Measurements from ENCODE around the gene SS18L1.

Gene SS18L1

GRCh38 chr20:62120365-62120762, 23.2 kb upstream of the SS18L1 start:
- no peak for DNase-seq

GRCh38 chr20:62120990-62121775, 22.4 kb upstream of the SS18L1 start:
- DNase-seq = no peak

GRCh38 chr20:62121776-62122653, 21.6 kb upstream of the SS18L1 start, which contains the start of gene LSM14B:
LSM14B (plus strand) TSS chr20:62122475; CDS start chr20:62122667, 192 bp downstream.
- DNase-seq = peak; percentile 96

- DNase-seq = peak; percentile 29
These were observed 20.7 kb upstream of the SS18L1 start for GRCh38 chr20:62122654-62123449.

- DNase-seq = no peak
These were observed 20.0 kb upstream of the SS18L1 start for GRCh38 chr20:62123450-62124118.

- no peak for DNase-seq
These were observed 17.4 kb upstream of the SS18L1 start for GRCh38 chr20:62126141-62126540.

GRCh38 chr20:62127799-62128198, 15.8 kb upstream of the SS18L1 start:
- DNase-seq = no peak

GRCh38 chr20:62128502-62128901, 15.1 kb upstream of the SS18L1 start:
- no peak for DNase-seq

GRCh38 chr20:62129731-62130531, 13.6 kb upstream of the SS18L1 start:
- no peak for DNase-seq

- DNase-seq = no peak
These were observed 11.8 kb upstream of the SS18L1 start for GRCh38 chr20:62131560-62132320.

- no peak for DNase-seq
These were observed 11.1 kb upstream of the SS18L1 start for GRCh38 chr20:62132421-62132820.

- no peak for DNase-seq
These were observed 10.3 kb upstream of the SS18L1 start for GRCh38 chr20:62133051-62133845.

- DNase-seq = no peak
These were observed 9.7 kb upstream of the SS18L1 start for GRCh38 chr20:62133864-62134263.

- no peak for DNase-seq
These were observed 8.8 kb upstream of the SS18L1 start for GRCh38 chr20:62134735-62135231.

- DNase-seq = no peak
These were observed 7.8 kb upstream of the SS18L1 start for GRCh38 chr20:62135573-62136266.

GRCh38 chr20:62136283-62137091, 7.1 kb upstream of the SS18L1 start:
- peak; percentile 58 for DNase-seq

- DNase-seq = no peak
These were observed 6.5 kb upstream of the SS18L1 start for GRCh38 chr20:62137092-62137384.

- no peak for DNase-seq
These were observed 5.9 kb upstream of the SS18L1 start for GRCh38 chr20:62137478-62138203.

Measured in activated CD4-positive, alpha-beta T cell treated with anti-CD3 and anti-CD28 coated beads, Interleukin-2, amount 50 U/mL, for 16 hours (primary cell).